GM12891 (cell line): Measurements from ENCODE around the gene DNAJB12.

Experiments used
- POLR2A ChIP-seq: IDR thresholded peaks from 2 replicates; pipeline ENCODE4 v1.6.1; 2011; ENCODE audit warnings: low read depth, low read length, control low read depth
- POLR2AphosphoS5 ChIP-seq: IDR thresholded peaks from 2 replicates; pipeline ENCODE4 v1.6.1; 2011; ENCODE audit warnings: low read depth, low read length, control low read depth

DNA sequence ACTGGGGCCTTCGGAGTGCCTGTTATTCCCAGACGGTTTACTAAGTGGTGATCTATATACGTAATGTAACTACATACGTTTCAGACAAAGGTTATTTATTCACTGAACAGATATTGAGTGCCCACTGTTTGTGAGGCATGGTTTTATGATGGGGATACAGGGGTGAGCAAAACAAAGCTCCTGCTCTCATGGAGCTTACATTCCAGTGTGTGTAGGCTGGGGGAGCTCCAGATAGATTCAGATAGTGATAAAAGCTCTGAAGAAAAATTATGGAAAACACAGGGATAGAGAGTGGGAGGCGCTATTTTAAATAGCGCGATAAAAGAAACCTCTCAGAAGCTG is 466 bp upstream of the DNAJB12 start:
- no peak for TF ChIP-seq POLR2A
- no peak for TF ChIP-seq POLR2AphosphoS5
